GM18502 (cell line): ENCODE data around the gene DCST2.

Experiments
- ATAC-seq: cut with Tn5 transposase; IDR thresholded peaks from one replicate; pipeline ENCODE4 v1.9.1; 2021; ENCODE audit warnings: mild to moderate bottlenecking; ENCODE audit not compliant: unreplicated experiment, poor library complexity

The DCST2 gene

DNA sequence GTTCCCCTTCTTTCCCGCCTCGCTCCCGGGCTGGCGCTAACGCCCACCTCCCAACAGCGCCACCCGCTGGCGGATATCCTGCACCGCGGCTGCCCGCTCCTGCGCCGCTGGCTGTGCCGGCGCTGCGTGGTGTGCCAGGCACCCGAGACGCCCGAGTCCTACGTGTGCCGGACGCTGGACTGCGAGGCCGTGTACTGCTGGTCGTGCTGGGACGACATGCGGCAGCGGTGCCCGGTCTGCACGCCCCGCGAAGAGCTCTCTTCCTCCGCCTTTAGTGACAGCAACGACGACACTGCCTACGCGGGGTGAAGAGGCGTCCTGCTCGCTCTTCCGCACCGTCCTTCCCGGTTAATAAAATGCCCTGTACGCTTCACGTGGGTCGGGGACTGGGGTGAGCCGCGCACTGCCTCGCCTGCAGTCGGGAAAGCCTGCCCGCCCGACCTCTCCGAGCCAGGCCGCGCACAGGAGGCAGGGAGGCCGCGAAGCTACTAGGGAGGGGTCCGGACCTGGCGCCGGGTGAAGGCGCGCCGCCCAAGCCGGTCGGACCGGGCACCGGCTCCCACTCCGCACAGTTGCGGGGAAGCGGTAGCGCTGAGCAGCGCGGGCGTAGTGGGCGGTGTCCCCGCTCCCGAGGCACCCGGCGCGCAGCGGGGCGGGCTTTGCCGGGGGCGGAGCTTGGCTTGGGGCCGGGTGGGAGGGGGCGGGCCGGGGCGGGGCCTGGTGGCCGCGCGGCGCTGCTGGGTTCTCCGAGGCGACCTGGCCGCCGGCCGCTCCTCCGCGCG is 17.2 kb upstream of the DCST2 start, which contains the start of gene ADAM15:
ADAM15 (plus strand) TSS at position 757 of the 782 bp plus-strand sequence. CDS start 71 bp downstream, outside the sequence.
- ATAC-seq = peak; percentile 66

DNA sequence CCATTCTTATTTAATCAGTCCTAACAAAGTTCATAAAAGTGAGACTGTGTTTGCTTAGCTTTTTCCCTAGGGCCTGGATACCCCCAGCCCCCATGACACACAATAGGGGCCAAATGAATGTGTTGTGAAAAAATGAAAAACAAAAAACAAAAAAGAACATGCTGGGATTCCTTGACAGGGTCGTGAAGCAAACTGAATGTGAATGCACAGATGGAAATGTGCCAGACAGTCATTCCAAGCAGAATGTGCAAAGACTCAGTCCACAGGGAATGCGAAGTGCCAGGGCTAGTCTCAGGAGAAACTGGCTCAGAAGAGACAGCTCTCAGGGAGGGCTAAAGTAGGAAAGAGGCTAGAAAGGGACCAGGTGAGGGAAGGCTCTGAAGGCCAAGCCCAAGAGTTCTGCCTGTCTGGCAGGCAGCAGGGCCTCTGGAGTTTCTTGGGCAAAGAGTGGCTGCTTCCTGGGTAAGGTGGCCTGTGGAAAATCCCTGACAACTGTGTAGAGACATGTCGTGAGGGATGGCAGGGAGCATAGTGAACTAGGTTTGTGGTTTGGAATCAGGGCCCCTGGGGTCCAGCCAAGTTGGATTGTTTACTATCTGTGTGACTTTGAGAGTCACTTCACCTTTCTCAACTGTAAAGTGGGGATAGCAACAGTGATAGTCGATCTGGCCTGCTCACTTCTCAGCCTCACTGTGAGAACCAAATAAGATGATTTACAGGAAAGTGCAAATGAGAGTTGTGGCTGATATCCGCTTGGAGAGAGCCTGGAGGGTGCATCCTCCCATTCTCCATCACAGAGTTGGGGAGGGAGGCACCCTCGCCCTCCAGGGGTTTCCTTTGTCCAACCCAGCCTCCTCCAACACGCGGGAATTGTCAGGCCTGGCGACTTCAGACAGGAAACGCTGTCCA is 16.3 kb upstream of the DCST2 start:
- no peak for ATAC-seq

DNA sequence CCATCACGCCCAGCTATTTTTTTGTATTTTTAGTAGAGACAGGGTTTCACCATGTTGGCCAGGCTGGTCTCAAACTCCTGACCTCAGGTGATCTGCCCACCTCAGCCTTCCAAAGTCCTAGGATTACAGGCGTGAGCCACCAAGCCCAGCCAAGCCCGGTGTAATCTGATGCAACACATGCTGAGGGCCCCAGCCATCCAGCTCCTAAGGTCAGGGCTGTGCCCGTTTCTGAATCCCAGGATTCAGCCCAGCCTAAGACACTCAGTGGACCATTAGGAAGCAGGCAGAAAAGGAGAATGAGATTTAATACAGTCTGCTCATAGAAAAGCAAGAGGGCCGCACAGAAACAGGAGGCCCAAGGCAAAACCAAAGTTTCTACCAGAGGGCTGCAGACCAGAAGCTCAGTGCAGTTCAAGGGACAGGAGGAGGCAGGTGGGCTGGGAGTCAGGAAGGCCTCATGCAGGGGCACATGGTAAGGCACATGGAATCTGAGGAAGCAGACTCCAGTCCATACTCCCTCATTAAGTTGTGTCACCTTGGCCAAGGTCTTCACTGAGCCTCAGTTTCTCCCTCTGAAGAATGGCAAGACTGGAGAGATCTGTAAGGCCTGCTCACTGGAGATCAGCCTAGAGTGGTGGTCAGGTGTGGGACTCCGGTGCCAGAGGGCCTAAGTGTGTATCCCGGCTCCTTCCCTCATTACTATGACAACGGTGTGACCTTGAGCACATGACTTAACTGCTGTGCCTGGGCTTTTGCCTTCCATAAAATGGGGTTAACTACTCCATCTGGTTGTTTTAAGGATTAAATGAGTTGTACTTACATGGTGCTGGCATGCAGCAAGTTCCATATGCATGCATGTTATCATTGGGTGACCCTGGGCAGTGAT is 15.1 kb upstream of the DCST2 start:
- no peak for ATAC-seq

DNA sequence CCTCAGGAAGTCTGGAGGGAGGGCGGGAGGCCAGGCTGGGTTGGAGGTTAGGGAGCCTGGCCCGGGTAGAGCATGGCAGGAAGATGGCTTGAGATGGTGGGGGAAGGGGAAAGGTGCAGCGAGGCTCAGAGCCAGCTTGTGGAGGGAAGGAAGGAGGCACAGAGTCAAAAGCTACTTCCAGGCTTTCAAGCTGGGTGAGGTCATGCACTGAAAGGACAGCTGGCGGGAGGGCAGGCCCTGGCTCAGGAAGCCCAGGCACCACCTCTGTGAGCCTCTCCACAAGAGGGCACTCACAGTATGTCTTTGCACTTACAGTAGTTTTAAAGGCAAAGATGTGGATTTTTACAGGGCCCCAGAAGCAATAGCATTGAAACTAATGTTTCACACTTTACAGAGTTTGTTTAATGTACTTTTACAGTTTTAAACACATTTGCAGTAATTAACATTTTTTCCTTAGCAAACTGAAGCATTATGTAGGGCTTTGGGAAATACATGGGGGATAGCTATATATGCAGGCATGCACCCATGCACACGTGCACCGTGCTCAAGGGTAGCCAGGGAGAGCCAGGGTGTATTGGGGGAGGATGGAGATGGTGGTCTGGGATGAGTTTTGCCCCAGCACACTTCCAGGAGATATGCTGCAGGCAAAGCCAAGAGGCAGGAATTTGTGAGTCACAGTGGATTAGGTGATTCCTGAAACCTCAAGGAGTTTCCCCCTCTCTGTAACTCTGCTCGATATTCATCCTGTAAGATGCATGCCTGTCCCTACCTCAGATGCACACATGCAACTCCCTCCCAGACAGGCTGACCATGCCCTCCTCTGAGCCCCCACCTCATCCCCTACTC is 11.5 kb upstream of the DCST2 start:
- no peak for ATAC-seq

DNA sequence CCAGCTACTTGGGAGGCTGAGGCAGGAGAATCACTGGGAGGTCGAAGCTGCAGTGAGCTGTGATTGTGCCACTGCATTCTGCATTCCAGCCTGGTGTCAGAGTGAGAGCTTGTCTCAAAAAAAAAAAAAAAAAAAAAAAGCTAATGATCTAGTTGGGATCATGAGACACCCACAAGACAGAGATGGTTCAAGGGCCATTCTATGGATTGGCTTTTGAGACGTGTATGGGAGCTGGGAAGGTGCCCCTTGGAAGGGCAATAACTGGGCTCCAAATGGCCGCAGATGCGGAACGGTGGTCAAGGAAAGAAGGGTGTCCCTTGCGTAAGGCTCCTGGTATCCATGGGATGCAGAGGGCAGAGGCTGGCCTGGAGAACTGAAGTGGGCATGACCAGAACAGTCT is 10.8 kb upstream of the DCST2 start:
- no peak for ATAC-seq

DNA sequence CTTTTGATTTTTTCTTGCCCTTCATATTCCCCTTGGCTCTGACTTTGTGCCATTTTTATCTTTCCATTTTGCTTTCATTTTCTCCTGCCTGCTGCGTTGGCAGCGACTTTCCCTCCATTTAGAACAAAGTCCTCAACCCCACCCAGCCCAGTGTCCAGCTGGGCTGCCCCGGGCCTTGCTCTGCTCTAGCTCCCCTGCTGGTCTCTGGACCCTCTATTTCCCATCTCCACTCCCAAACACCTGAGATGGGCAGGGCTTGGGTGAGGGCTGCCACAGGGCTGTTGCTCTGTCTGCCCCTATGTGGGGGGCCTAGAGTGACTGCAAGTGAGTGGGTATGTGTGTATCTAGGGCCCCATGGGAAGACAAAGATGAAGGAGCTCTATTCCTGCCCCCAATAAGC is 10.2 kb upstream of the DCST2 start:
- ATAC-seq = no peak

DNA sequence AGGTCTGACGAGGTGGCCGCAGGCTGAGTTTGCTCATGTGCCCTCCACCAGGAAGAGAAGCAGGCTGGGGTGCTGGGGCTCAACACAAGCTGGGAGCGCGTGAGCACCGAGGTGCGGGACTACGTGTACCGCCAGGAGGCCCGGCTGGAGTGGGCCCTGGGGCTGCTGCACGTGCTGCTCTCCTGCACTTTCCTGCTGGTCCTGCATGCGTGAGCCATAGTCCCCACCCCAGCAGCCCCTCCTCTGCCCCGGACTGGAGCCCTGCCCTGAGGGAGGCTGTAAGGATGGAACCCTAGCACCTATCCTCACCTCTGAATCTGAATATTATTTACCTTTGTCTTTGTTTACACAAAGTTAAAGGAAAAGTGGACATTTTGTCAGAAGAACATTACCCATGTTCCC is 9.7 kb upstream of the DCST2 start:
- ATAC-seq = no peak

DNA sequence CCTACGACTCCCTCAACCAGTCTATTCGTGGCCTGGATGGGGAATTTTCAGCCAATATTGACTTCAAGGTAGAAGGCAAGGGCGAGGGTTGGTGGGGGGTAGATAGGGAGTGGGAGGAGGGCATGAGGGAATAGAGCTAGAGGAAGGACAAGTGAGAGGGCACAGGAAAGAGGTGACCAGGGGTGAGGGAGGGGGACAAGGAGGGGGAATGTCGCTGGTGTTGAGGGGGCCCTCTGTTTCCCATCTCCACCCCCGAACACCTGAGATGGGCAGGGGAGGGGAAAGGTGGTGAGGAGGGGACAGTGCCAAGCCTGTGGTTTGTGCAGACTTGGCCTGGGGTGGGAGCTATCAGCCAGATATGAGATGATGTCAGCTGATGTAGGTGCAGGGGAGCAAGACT is 9.2 kb upstream of the DCST2 start:
- ATAC-seq = no peak

DNA sequence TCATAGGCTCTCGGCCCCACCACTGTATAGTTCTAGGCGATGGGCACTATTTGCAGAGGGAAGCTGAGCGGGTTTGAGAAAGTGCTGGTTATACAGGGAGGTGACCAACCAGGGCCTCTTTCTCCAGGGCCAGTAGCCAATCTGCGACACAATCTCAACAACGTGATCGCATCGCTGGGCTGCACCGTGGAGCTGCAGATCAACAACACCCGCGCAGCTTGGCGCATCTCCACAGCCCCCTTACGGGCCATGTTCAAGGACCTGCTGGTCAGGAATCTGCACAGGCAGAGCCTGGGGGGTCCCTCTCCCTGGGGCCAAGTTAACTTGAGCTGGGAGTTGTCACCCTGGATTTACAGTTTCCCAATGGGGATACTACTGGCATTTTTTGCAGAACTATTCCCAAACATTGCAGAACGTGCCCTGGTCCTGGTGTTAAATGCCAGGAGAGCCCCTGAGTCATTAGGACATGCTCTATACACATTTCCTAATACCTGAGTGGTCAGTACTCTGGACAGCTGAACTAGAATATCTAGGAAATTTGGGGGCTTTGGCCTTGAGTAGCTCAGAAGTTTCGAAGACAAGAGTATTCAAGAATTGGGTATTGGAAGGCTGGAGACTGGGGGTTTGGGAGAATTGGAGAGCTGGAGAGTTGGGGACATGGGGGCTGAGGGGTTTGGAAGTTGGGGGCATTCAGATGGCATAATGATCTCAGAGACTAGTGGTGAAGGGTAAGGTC is 6.9 kb upstream of the DCST2 start:
- no peak for ATAC-seq

DNA sequence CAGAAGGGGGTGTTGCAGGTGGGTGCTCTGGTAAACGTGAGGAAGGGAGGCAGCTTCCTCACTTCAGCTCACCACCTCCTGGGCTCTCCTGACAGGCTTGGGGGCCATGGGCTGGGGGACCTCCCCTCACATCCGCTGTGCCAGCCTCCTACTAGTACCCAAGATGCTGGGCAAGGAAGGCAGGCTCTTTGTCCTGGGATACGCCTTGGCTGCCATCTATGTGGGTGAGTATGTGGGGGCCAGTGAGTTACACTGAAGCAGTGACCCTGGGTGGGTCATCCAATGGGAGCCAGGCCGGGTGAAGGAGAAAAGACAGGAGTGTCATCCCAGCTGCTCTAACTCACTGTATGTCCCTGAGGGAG is 5.7 kb upstream of the DCST2 start:
- no peak for ATAC-seq

DNA sequence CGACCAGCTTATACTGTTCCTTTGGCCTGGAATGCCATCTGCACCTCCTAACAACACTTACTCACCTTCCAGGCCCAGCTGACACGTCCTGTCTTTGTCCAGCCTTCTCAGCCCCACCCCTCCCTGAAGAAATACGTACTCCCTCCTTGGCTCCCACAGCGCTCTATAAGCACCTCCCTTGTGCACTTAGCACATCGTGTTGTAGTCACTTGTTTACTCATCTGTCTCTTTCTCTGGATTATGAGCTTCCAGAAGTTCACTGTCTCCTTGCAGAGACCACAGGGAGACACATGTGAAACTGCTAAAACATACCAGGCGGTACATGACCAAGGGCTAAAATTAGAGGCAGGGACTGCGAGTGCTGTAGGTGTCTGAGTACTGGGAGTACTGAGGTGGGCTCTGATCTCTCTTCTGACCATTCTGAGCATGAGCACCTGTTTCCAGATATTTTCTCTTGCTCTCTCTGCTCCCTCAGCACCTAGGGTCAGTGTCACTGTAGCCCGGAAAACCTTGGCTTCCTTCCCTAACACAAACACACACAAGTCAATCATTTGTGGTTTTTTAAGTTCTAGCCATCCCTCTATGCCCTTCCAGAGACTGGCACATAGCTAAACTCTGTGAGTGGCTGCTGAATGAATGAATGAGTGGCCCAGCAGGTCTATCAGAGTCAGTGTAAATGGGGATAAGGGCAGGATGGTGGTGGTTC is 5.2 kb upstream of the DCST2 start:
- ATAC-seq = no peak

DNA sequence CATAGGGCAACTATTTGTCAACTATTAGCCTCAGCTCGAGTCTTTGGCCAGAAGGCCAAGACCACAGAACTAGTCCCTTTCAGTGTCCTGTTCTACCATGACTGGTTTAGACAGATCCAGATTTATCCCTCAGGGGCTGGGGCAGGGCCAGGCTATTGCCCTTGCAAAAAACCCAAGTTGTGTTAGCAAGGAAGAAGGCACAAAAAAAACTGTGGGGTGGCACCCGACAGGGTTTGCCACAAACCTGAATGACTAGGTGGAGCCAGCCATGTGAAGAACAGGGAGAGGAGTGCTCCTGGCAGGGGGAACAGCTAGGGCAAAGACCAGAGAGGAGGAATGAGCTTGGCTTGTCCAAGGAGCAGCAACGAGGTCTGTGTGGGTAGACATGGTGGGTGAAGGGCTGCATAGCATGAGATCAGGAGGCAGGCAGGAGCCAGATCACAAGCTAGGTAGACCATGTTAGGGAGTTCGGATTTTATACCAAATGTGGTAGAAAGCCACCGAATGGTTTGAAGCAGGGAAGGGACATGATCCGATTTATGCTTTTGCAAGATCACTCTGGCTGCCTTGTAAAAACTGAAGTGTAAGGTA is 4.4 kb upstream of the DCST2 start:
- no peak for ATAC-seq

DNA sequence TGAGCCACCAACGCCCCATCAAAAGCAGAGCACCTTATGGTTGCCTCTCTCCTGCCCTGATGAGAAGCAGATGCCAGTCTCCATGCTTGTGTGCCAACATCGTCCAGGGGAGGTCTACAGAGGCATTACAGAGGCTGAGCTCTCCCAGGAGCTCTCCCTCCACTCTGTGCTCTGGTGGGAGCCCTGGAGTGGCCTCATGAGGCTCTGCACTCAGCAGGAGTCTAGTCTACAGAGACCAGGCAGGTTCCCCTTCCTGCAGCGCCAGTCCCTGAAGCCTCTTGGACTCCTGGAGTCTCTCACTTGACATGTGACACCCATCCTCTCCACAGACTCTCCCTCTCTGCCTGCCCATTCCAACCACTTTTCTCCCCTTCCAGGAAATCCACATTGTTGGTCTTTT is 3.5 kb upstream of the DCST2 start:
- ATAC-seq = no peak

DNA sequence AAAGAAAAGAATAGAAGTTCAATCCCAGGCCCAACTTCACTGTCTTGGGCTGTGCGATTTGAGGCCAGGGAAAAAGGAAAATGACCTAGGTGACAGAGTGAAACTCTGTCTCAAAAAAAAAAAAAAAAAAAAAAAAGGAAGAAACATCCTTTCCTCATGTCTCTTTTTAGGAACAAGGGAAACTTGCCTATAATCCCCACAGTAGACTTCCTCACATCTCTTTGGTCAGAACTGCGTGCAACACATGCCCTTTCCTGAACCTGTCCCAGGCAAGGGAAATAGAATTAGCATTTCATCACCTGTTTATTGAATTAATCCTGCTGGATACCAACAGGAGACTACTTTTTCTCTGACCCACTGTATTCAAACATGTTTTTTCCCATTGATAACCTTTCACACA is 2.4 kb upstream of the DCST2 start:
- no peak for ATAC-seq

DNA sequence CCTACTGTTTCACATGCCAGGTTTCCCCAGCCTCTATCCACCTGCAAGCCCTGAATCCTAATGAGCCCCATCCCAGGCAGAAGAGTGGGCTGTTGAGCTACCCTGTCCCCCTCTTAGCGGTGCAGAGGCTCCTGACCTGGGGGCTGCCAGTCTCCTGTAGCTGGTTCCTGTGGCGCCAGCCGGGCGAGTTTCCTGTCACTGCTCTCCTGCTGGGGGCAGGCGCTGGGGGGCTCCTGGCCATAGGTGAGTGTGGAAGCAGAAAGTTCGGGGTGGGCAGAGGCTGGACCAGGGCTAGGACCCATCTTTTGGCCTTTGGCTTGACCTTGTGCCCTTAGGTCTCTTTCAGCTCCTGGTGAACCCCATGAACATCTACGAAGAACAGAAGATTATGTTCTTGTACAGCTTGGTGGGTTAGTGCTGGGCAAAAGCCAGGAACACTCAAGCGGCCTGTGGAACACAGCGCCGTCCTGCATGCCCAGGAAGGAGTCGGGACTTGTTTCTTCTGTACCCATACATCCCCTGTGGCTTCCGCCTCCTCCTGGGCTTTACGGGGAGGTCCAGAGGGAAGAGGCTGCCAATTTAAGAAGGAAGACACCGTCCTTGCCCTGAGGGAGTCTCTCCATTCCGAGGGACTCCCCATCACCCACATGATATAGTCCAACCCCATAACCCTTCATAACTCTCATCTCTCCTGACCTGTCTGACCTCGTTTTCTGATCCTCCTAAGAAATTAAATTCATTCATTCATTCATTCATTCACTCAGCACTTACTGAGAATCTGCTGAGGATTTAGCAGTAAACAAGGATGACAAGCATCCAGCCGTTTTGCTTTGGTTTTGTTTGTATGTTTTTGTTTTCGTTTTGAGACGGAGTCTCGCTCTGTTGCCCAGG is 982 bp upstream of the DCST2 start:
- ATAC-seq = no peak

DNA sequence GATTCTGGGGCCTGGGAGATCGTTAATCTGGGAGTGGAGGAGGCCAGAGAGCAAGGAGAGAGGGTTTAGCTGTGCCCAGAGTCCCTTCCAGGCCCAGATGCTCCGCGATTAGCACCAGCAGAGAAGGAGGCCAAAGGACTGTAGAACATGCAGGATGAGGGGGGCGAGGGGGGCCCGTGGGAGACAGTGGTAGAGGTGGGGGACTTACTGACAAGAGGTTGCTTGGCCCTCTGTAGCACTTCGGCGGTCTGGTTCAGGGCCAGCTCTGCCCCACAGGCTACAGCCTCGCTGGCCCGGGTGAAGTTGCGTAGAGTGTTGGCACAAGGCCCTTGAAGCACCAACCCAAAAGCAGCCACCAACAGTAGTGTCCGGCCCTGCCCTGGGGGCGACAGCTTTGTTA is 695 bp downstream of the DCST2 start:
- ATAC-seq = no peak

DNA sequence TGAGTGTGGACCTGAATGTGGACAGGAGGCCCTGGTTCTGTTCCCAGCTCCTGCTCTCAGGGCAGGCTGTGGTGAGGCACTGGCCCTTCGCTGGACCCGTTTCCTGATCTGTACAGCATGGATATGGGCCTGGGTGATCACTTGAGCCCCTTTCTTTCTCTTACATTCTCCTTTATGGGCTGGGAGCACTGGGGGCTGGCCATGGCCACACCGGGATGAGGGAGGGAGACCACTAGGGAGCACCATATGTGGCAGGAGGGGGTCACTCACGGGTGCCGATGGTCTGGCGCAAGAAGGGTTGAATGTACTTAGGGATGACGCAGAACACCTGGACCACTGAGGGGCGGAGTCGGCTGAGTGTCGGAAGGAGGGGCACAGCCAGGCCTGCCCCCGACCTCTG is 2.7 kb downstream of the DCST2 start:
- ATAC-seq = no peak
